ENCODE measurements around the gene PAFAH2. TPM values are rescaled to one million over a fixed set of nuclear protein-coding genes. Genes with fewer than 3 reads are reported as not detected.
"Not testable (repeated sequence)": the region's sequence is repeated elsewhere in the genome, so short reads cannot be mapped to it uniquely, and the experiment has no call there.

The PAFAH2 gene
- total and polyA plus RNA-seq, 5 experiments from 2014 or later, result 16.4 to 25.5 (median 24.6) TPM

DNA sequence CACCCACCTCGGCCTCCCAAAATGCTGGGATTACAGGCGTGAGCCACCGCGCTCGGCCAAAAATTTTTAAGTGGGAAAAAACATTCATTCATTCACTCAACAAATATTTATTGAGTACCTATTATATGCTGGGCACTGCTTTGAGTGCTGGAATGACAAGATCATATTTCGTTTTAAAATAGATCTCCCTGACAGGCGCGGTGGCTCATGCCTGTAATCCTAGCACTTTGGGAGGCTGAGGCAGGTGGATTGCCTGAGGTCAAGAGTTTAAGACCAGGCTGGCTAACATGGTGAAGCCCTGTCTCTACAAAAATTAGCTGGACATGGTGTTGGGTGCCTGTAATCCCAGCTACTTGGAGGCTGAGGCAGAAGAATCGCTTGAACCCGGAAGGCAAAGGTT is 11.1 kb downstream of the PAFAH2 start:
- DNase-seq, H3K4me3 Mint-ChIP-seq, ATAC-seq, H3K9me3 Mint-ChIP-seq, H3K27me3 Mint-ChIP-seq: not testable (repeated sequence)
- H3K36me3 Mint-ChIP-seq, result peaks cover 10 to 53% (median 35%) of the 10 kb centered on the region in 3 donors
- peaks cover 33 to 60% (median 52%) of the 10 kb centered on the region in 4 donors for H3K4me1 Mint-ChIP-seq
- POLR2A ChIA-PET, result interaction anchor here (1.1 to 3.1 kb wide), 3 partner anchors 11 to 91 kb away, joined by 4 to 23 read pairs (median 4); partner anchors contain the start of gene PAFAH2
- H3K27ac Mint-ChIP-seq, result peak overlapping the region in 1 of 10 donors; percentile 34

- H3K27ac Mint-ChIP-seq, result peak overlapping the region in 8 of 10 donors; percentile 3 to 80 (median 51)
- H3K27me3 Mint-ChIP-seq, result no peaks in the 10 kb centered on the region
- H3K36me3 Mint-ChIP-seq, result peaks cover 10 to 60% (median 41%) of the 10 kb centered on the region in 3 donors
- peaks cover 29 to 52% (median 45%) of the 10 kb centered on the region in 4 donors for H3K4me1 Mint-ChIP-seq
- ATAC-seq (no peak), DNase-seq (no peak)
- POLR2A ChIA-PET, result no interaction called here
- H3K9me3 Mint-ChIP-seq, result no peaks in the 10 kb centered on the region
- peak overlapping the region in 7 of 10 donors; percentile 2 to 69 (median 16) for H3K4me3 Mint-ChIP-seq
Measured at GRCh38 chr1:25985670-25986069, 12.2 kb downstream of the PAFAH2 start.

- DNase-seq (no peak), ATAC-seq (no peak)
- peak overlapping the region in 4 of 10 donors; percentile 34 to 80 (median 63) for H3K27ac Mint-ChIP-seq
- H3K4me3 Mint-ChIP-seq, result no peak overlapping the region
- H3K36me3 Mint-ChIP-seq, result peaks cover 10 to 64% (median 41%) of the 10 kb centered on the region in 3 donors
- POLR2A ChIA-PET, result no interaction called here
- H3K9me3 Mint-ChIP-seq, result no peaks in the 10 kb centered on the region
- H3K4me1 Mint-ChIP-seq, result peaks cover 29 to 48% (median 40%) of the 10 kb centered on the region in 4 donors
- no peaks in the 10 kb centered on the region for H3K27me3 Mint-ChIP-seq
Measured at GRCh38 chr1:25985171-25985570, 12.7 kb downstream of the PAFAH2 start.

DNA sequence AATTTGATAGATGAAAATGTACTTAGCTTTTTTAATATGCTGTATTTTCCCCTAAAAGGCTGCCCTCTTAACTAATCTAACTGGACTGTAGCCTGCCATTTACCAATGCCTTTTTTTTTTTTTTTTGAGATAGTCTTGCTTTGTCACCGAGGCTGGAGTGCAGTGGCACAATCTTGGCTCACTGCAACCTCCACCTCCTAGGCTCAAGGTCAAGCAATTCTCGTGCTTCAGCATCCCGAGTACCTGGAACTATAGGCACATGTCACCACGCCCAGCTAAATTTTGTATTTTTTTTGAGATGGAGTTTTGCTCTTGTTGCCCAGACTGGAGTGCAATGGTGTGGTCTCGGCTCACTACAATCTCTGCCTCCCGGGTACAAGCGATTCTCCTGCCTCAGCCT is 18.7 kb downstream of the PAFAH2 start:
- H3K4me1 Mint-ChIP-seq, result peaks cover 0 to 14% (median 8%) of the 10 kb centered on the region in 4 donors
- H3K9me3 Mint-ChIP-seq, result no peaks in the 10 kb centered on the region
- H3K27ac Mint-ChIP-seq, result peak overlapping the region in 1 of 10 donors; percentile 43
- DNase-seq, result no peak
- no peak for ATAC-seq
- H3K4me3 Mint-ChIP-seq, result no peak overlapping the region
- POLR2A ChIA-PET, result interaction anchor here (0.7 to 1.9 kb wide), 2 partner anchors 11 to 14 kb away, joined by 3 to 5 read pairs; no protein-coding TSS in a partner anchor
- peaks cover 0 to 90% (median 32%) of the 10 kb centered on the region in 3 donors for H3K36me3 Mint-ChIP-seq
- H3K27me3 Mint-ChIP-seq, result no peaks in the 10 kb centered on the region

DNA sequence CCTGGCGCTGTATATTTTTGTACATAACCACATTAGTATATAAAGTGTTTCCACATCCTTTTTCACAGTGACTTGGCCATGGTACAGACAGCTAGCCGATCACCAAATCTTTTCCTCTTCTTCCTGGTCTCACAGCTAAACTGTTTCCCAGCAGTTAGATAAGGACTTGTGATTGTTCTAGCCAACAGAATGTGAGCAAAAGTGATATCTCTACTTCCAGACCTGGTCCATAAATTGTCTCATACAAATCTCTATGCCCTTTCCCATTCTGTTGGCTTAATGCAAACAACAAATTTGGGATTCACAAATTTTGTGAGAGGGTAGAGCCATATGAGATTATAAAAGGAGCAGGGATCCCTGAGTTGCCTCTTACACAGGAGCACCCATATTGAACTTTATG is 19.5 kb downstream of the PAFAH2 start:
- POLR2A ChIA-PET, result interaction anchor here (0.6 to 0.9 kb wide), 3 partner anchors 15 to 1367 kb away, joined by 3 to 4 read pairs (median 4); partner anchors contain the start of gene PAFAH2
- Mint-ChIP-seq H3K4me1 (peaks cover 5 to 21% (median 9%) of the 10 kb centered on the region in 4 donors), H3K9me3 (no peaks in the 10 kb centered on the region), H3K27ac (peak overlapping the region in 3 of 10 donors; percentile 23 to 50 (median 25)), H3K36me3 (peaks cover 0 to 90% (median 34%) of the 10 kb centered on the region in 3 donors), H3K27me3 (no peaks in the 10 kb centered on the region), H3K4me3 (no peak overlapping the region)
- ATAC-seq (no peak), DNase-seq (no peak)

DNA sequence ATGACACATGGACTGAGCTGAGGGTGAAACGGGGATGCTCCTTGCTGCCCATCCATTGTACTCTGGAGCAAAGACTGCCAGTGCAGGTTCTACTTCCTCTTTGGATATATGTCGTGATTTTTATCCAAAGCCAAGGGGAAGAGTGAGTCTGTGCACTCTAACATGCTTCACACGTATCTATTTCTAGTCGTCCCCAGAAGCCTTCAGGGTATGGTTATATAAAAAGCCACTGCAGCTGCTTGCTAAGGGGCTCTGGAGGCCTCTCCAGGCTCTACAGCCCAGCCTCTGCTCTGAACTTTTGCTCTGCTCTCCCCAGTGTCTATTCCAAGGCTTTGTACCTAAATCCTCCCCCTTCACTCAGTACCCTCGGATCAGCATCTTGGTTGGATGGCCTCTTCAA is 20.1 kb downstream of the PAFAH2 start:
- no peaks in the 10 kb centered on the region for H3K9me3 Mint-ChIP-seq
- H3K27ac Mint-ChIP-seq, result peak overlapping the region in 1 of 10 donors; percentile 33
- no peaks in the 10 kb centered on the region for H3K27me3 Mint-ChIP-seq
- no peak for ATAC-seq
- H3K4me1 Mint-ChIP-seq, result peaks cover 5 to 22% (median 10%) of the 10 kb centered on the region in 4 donors
- POLR2A ChIA-PET, result interaction anchor here (0.6 to 1.0 kb wide), 3 partner anchors 10 to 1368 kb away, joined by 3 to 4 read pairs (median 4); partner anchors contain the start of gene PAFAH2
- H3K36me3 Mint-ChIP-seq, result peaks cover 0 to 90% (median 32%) of the 10 kb centered on the region in 3 donors
- H3K4me3 Mint-ChIP-seq, result no peak overlapping the region
- DNase-seq, result no peak

GRCh38 chr1:25973610-25974321 is 24.1 kb downstream of the PAFAH2 start:
- peak overlapping the region; percentile 34 to 96 (median 79) for H3K27ac Mint-ChIP-seq
- POLR2A ChIA-PET, result no interaction called here

DNA sequence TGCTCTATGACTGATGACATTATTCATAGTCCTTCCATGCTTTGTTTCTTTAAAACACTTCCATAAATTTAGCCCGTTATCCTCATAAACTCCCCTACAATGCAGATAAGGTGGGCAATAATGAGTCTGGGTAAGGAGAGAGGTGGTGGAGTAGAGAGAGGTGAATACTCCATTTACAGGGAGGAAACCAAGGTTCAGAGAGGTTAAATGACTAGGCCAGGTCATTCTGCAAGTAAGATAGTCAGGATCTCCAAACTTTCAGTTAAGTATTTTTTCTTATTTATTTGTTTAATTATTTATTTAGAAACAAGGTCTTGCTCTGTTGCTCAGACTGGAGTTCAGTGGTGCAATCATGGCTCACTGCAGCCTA is 26.1 kb downstream of the PAFAH2 start:
- DNase-seq (no peak), ATAC-seq (peak in 1 of 2 donors; percentile 24)
- POLR2A ChIA-PET, result interaction anchor here (1.0 to 4.8 kb wide), 10 partner anchors 16 to 152 kb away, joined by 3 to 49 read pairs (median 6); partner anchors contain the start of genes MTFR1L and PAFAH2
- peaks cover 31 to 59% (median 33%) of the 10 kb centered on the region in 4 donors for H3K4me1 Mint-ChIP-seq
- peak overlapping the region; percentile 57 to 97 (median 88) for H3K27ac Mint-ChIP-seq
- H3K27me3 Mint-ChIP-seq, result no peaks in the 10 kb centered on the region
- peak overlapping the region; percentile 7 to 79 (median 60) for H3K4me3 Mint-ChIP-seq
- H3K9me3 Mint-ChIP-seq, result no peaks in the 10 kb centered on the region
- H3K36me3 Mint-ChIP-seq, result peaks cover 8 to 78% (median 24%) of the 10 kb centered on the region in 3 donors

More at GRCh38 chr1:25973610-25974321, 24.1 kb downstream of the PAFAH2 start:
- Mint-ChIP-seq H3K36me3 (peaks cover 0 to 76% (median 19%) of the 10 kb centered on the region in 3 donors), H3K4me1 (peaks cover 24 to 52% (median 32%) of the 10 kb centered on the region in 4 donors), H3K4me3 (no peak overlapping the region), H3K9me3 (no peaks in the 10 kb centered on the region), H3K27me3 (no peaks in the 10 kb centered on the region)
- DNase-seq (no peak), ATAC-seq (no peak)

DNA sequence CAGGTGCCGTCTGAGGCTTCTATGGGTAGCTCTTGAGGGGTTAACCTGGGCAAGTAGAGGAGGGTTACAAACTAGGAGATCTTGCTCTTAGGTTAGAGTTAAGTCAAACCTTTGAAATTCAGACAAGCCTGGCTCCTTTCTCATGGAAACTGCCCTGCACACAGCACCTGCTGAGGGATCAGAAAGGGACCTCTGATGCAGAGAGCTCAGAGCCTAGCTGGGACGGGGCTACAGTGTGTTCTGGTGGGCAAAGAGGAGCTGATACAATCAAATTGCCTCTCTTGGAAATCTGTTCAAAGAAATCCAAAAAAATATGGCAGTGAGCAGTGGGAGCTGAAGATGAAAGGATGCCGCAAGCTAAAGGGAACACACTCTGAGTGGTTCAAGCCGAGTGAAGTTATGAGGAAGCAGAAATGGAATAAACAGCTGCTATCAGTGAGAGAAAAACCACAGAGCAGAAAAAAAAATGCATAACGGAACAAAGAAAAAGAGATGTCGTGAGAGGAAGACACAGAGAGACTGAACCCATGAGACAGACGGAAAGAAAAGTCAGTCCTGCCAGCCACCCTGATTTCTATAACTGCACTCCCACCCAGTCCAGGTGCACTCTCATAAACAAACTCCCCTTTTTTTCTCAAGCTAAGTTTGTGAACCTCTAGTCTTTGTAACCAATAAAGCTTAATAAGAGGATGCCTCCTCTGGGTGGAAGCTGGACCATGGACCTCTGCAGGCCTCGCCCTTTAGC is 26.6 kb downstream of the PAFAH2 start:
- peak in 4 of 10 donors; percentile 5 to 67 (median 52) for DNase-seq
- Mint-ChIP-seq H3K27me3 (no peaks in the 10 kb centered on the region), H3K27ac (peak overlapping the region; percentile 57 to 97 (median 85)), H3K4me1 (peaks cover 31 to 61% (median 33%) of the 10 kb centered on the region in 4 donors), H3K36me3 (peaks cover 8 to 78% (median 25%) of the 10 kb centered on the region in 3 donors), H3K4me3 (peak overlapping the region; percentile 7 to 79 (median 60)), H3K9me3 (no peaks in the 10 kb centered on the region)
- POLR2A ChIA-PET, result interaction anchor here (0.8 to 4.8 kb wide), 13 partner anchors 8 to 152 kb away, joined by 3 to 49 read pairs (median 6); partner anchors contain the start of genes MTFR1L and PAFAH2
- peak; percentile 89 to 90 for ATAC-seq

DNA sequence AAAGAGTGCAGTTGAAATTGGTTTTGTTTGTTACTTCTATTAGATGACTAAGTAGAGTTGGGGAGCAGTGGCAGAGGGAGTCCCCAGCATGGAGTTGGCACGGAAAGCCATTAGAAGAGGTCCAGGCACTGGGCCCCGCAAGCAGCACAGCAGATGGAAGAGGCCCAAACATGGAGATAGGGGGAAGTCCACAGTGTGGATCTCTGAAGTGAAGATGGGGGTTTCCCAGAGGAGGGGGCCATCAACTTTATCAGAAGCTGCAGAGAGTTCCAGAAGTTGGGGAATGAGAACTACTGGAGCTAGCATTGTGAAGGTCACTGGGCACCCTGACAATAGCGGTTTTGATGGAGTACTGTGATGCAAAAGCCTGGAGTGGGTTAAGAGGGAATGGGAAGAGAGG is 30.6 kb downstream of the PAFAH2 start:
- no peak for DNase-seq
- Mint-ChIP-seq H3K4me1 (peaks cover 24 to 60% (median 34%) of the 10 kb centered on the region in 4 donors), H3K27ac (peak overlapping the region in 8 of 10 donors; percentile 37 to 91 (median 71)), H3K27me3 (no peaks in the 10 kb centered on the region), H3K4me3 (no peak overlapping the region), H3K36me3 (peaks cover 8 to 75% (median 32%) of the 10 kb centered on the region in 3 donors), H3K9me3 (no peaks in the 10 kb centered on the region)
- POLR2A ChIA-PET, result interaction anchor here (1.6 kb wide), 1 partner anchor 67 kb away, joined by 6 read pairs; no protein-coding TSS in a partner anchor
- no peak for ATAC-seq

DNA sequence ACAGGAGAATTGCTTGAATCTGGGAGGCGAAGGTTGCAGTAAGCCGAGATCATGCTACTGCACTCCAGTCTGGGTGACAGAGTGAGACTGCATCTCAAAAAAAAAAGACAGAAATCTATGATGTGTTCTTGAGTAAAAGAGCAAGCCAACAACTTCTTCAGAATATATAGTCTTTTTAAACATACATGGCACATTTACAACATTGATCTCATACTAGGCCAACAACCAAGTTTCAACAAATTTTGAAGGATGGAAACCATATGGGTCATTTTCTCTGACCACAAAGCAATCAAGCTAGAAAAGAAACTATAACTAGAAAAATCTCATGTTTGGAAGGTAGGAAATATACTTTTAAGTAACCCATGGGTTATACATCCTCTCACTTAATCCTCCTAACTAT is 38.3 kb downstream of the PAFAH2 start:
- no peak for ATAC-seq
- H3K4me1 Mint-ChIP-seq, result peaks cover 0 to 14% (median 3%) of the 10 kb centered on the region in 4 donors
- POLR2A ChIA-PET, result interaction anchor here (0.7 to 1.3 kb wide), 4 partner anchors 28 to 82 kb away, joined by 3 to 4 read pairs (median 4); no protein-coding TSS in a partner anchor
- H3K27me3 Mint-ChIP-seq, result no peaks in the 10 kb centered on the region
- peaks cover 0 to 6% (median 0%) of the 10 kb centered on the region in 9 donors for H3K9me3 Mint-ChIP-seq
- H3K27ac Mint-ChIP-seq, result peak overlapping the region in 6 of 10 donors; percentile 7 to 56 (median 37)
- H3K36me3 Mint-ChIP-seq, result peaks cover 13 to 72% (median 53%) of the 10 kb centered on the region in 3 donors
- no peak overlapping the region for H3K4me3 Mint-ChIP-seq
- no peak for DNase-seq

GRCh38 chr1:25958465-25958864 is 39.4 kb downstream of the PAFAH2 start:
- Mint-ChIP-seq H3K4me1 (peaks cover 4 to 11% (median 5%) of the 10 kb centered on the region in 4 donors), H3K4me3 (no peak overlapping the region), H3K27me3 (no peaks in the 10 kb centered on the region), H3K36me3 (peaks cover 13 to 62% (median 44%) of the 10 kb centered on the region in 3 donors), H3K27ac (peak overlapping the region in 2 of 10 donors; percentile 15 to 50), H3K9me3 (peaks cover 0 to 6% (median 0%) of the 10 kb centered on the region in 9 donors)
- DNase-seq, result no peak
- POLR2A ChIA-PET, result interaction anchor here (0.7 kb wide), 1 partner anchor 90 kb away, joined by 5 read pairs; no protein-coding TSS in a partner anchor
- ATAC-seq, result no peak
